ENCODE results near the gene RIN1.

DNA sequence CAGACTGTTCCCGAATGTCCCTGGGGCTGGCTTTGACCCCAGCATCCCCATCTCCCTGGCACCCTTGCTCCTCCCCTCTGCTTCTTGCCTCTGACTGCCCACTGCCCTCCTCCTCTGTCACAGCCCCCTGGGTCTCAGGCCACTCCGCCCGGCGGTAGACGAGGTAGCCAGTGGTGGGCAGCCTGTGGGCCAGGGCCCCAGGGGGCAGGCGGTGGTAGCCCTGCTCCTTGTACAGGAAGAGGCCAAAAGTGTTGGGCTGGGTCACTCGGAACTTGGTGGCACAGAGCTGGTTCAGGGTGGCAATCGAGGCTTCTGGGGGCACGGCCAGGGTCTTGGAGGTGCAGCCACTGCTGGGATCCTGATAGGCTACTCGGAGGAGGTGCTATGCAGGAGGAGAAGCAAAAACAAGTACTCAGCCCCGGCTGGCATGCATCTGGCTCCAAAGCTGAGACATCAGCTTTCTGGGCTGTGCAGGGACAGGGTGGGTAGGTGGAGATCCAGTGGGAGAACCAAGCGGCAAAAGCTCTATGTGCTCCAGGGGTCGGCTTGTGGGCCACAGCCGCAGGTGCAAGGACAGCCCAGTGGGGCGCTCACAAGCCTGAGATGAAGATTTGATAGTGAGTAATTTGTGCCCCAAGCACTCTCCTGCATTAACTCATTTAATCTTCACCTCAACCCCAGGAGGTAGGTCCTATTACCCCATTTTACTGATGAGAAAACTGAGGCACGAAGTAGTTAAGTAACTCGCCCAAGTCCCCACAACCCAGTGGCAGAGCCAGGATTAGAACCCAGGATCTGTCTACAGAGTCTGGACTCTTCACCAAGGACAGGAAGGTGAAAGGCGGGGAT, 3.6 kb downstream of the RIN1 start:
- TF ChIP-seq POLR2A (IDR thresholded peaks at IDR 0.05) (no peak), CTCF (IDR thresholded peaks at IDR 0.05) (no peak)

All from transverse colon (tissue), 3 donors.